MM.1S (cell line): ENCODE measurements around the gene PCBP4.

Source experiments
- DNase-seq: peaks from one replicate; pipeline ENCODE4 v3.0.0-alpha.2; 2015
- H2AFZ ChIP-seq: fragments of 300-600 bp; sonication (generic); 2 replicates; pipeline ENCODE4 v1.6.0; 2016; ENCODE audit warnings: antibody characterized with exemption, low read length
- H3F3A ChIP-seq: fragments of 300-600 bp; sonication (generic); 2 replicates; pipeline ENCODE4 v1.6.1; 2016; ENCODE audit warnings: mild to moderate bottlenecking, antibody characterized with exemption, low read length, moderate library complexity, mixed read lengths; ENCODE audit not compliant: insufficient read depth
- H3K27ac ChIP-seq: fragments of 300-600 bp; sonication (generic); 2 replicates; pipeline ENCODE4 v1.5.1; 2016; ENCODE audit warnings: mild to moderate bottlenecking, low read length
- H3K27me3 ChIP-seq: fragments of 300-600 bp; sonication (generic); replicated peaks from 2 replicates; pipeline ENCODE4 v1.6.0; 2016; ENCODE audit warnings: low read length; ENCODE audit not compliant: insufficient read depth
- H3K36me3 ChIP-seq: fragments of 300-600 bp; sonication (generic); replicated peaks from 2 replicates; pipeline ENCODE4 v1.6.1; 2016; ENCODE audit warnings: mild to moderate bottlenecking, low read length, mixed read lengths; ENCODE audit not compliant: insufficient read depth
- H3K4me1 ChIP-seq: fragments of 300-600 bp; sonication (generic); 2 replicates; pipeline ENCODE4 v1.6.1; 2016; ENCODE audit warnings: low read length, mixed read lengths
- H3K4me2 ChIP-seq: fragments of 300-600 bp; sonication (generic); 2 replicates; pipeline ENCODE4 v1.6.0; 2016; ENCODE audit warnings: low read depth, low read length
- H3K4me3 ChIP-seq: fragments of 300-600 bp; sonication (generic); 2 replicates; pipeline ENCODE4 v1.5.1; 2016; ENCODE audit warnings: low read length, mixed read lengths
- H3K79me2 ChIP-seq: fragments of 300-600 bp; sonication (generic); 2 replicates; pipeline ENCODE4 v1.6.1; 2016; ENCODE audit warnings: mixed run types, low read length, mixed read lengths
- H3K9ac ChIP-seq: fragments of 300-600 bp; sonication (generic); 2 replicates; pipeline ENCODE4 v1.6.1; 2016; ENCODE audit warnings: low read length, mixed read lengths
- H3K9me2 ChIP-seq: fragments of 300-600 bp; sonication (generic); replicated peaks from 2 replicates; pipeline ENCODE4 v1.6.1; 2016; ENCODE audit warnings: mild to moderate bottlenecking, low read length, mixed read lengths; ENCODE audit not compliant: insufficient read depth
- H3K9me3 ChIP-seq: fragments of 300-600 bp; sonication (generic); replicated peaks from 2 replicates; pipeline ENCODE4 v1.6.1; 2016; ENCODE audit warnings: mild to moderate bottlenecking, low read length, mixed read lengths; ENCODE audit not compliant: insufficient read depth
- H4K20me1 ChIP-seq: fragments of 300-600 bp; sonication (generic); 2 replicates; pipeline ENCODE4 v1.6.1; 2016; ENCODE audit warnings: mild to moderate bottlenecking, low read length, moderate library complexity, mixed read lengths; ENCODE audit not compliant: insufficient read depth
- EZH2 ChIP-seq: fragments of 300-600 bp; sonication (generic); optimal IDR thresholded peaks from 2 replicates; pipeline ENCODE3; 2017; ENCODE audit warnings: low read depth, mild to moderate bottlenecking, antibody characterized with exemption, low read length, mixed read lengths
- EZH2phosphoT487 ChIP-seq: fragments of 300-600 bp; sonication (generic); IDR thresholded peaks from 2 replicates; pipeline ENCODE4 v1.6.1; 2018; ENCODE audit warnings: antibody characterized with exemption, low read length
- TF ChIP-seq, protein P1 (sequence below): fragments of 300-600 bp; sonication (generic); IDR thresholded peaks from 2 replicates; pipeline ENCODE4 v1.5.1; 2016; ENCODE audit warnings: antibody characterized with exemption, low read length, mixed read lengths

The PCBP4 gene

DNA sequence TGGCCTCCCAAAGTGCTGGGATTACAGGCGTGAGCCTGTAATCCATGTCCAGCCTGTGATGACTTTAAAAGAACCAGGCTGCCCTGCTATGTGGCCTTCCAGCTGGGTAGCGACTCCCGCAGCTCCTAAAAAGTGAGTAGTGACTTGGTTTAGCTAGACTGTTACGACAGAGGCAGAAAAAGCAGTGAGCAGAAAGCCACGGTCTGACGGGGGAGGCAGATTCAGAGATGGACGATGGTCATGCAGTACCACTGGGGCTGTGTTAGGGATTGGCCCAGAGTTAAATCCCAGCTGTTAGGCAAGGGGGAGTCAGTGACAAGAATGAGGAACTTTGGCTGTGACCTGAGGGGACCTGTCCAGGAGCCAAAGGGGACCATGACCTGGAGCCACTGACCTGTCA is 31.5 kb upstream of the PCBP4 start:
- Histone ChIP-seq H3K9me2 (no peaks in the 10 kb centered on the region), H4K20me1 (no peaks in the 10 kb centered on the region), H3F3A (peaks cover 16% of the 10 kb centered on the region), H3K4me3 (no peak overlapping the region), H3K4me2 (no peak overlapping the region), H3K9ac (no peak overlapping the region), H3K27me3 (peaks cover 12% of the 10 kb centered on the region; the same call in 1 of the 2 replicates), H3K79me2 (peaks cover 19% of the 10 kb centered on the region), H3K4me1 (peaks cover 8% of the 10 kb centered on the region), H3K36me3 (peaks cover 10% of the 10 kb centered on the region; the same call in 1 of the 2 replicates), H3K27ac (no peak overlapping the region), H3K9me3 (no peaks in the 10 kb centered on the region), H2AFZ (no peak overlapping the region)
- DNase-seq = no peak
- TF ChIP-seq, protein P1, sequence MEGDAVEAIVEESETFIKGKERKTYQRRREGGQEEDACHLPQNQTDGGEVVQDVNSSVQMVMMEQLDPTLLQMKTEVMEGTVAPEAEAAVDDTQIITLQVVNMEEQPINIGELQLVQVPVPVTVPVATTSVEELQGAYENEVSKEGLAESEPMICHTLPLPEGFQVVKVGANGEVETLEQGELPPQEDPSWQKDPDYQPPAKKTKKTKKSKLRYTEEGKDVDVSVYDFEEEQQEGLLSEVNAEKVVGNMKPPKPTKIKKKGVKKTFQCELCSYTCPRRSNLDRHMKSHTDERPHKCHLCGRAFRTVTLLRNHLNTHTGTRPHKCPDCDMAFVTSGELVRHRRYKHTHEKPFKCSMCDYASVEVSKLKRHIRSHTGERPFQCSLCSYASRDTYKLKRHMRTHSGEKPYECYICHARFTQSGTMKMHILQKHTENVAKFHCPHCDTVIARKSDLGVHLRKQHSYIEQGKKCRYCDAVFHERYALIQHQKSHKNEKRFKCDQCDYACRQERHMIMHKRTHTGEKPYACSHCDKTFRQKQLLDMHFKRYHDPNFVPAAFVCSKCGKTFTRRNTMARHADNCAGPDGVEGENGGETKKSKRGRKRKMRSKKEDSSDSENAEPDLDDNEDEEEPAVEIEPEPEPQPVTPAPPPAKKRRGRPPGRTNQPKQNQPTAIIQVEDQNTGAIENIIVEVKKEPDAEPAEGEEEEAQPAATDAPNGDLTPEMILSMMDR = no peak
- TF ChIP-seq EZH2 (no peak), EZH2phosphoT487 (no peak)

DNA sequence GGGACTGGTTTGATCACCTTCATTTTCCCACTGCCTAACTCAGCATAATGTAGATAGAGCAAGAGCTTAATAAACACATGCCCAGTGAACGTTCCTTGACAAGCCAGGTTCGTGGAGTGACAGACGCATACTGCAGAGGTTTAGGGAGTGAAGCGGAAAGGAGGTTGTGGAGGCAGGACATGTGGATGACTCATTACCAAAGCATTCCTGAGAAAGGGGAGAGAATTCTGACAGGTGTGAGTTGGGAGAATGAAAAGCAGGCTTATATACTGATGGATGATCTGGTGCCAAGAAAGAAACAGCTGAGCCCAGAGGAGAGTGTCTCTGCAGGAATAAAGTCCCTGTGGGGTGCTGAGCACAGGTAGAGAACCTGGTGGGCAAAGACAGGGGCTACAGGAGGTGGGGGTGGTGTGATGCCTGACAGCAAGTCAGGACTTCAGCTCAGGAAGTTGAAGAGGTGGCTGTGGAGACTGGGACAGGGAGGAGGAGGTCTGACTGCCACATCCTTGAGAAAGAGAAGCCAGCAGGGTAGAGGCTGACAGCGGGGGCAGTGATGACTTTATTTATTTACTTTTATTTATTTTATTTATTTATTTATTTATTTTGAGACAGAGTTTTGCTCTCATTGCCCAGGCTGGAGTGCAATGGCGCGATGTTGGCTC is 30.8 kb upstream of the PCBP4 start:
- TF ChIP-seq, protein P1 = no peak
- TF ChIP-seq EZH2 = no peak
- TF ChIP-seq EZH2phosphoT487 = no peak
- Histone ChIP-seq H3K4me1 (peaks cover 8% of the 10 kb centered on the region), H3K9ac (no peak overlapping the region), H3K36me3 (peaks cover 10% of the 10 kb centered on the region; the same call in 1 of the 2 replicates), H2AFZ (no peak overlapping the region), H3K9me2 (no peaks in the 10 kb centered on the region), H3K4me3 (no peak overlapping the region), H3K27me3 (peaks cover 12% of the 10 kb centered on the region; the same call in 1 of the 2 replicates), H3K79me2 (peaks cover 23% of the 10 kb centered on the region), H4K20me1 (no peaks in the 10 kb centered on the region), H3K27ac (no peak overlapping the region), H3K4me2 (no peak overlapping the region), H3F3A (peaks cover 16% of the 10 kb centered on the region), H3K9me3 (no peaks in the 10 kb centered on the region)
- no peak for DNase-seq

DNA sequence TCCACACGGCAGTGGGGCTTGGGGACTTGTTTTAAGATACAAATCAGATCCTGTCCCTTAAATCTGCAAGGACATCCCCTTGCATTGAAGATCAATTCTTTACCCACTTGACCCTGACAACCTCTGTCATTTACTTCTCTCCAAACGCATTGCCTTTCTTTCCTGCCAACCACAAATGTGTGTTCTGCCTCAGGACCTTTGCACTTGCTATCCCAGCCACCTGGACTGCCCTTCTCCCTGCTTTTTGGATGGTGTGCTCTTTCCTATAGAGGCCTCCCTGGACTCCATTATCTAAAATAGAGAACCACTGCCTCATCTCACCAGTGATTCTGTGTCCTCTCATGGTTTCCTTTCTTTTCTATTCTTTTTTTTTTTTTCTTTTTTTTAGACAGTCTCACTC is 29.9 kb upstream of the PCBP4 start:
- no peaks in the 10 kb centered on the region for H3K9me2 ChIP-seq
- H3K4me3 ChIP-seq = no peak overlapping the region
- H3K9me3 ChIP-seq = no peaks in the 10 kb centered on the region
- no peak overlapping the region for H2AFZ ChIP-seq
- no peak for DNase-seq
- no peak for TF ChIP-seq EZH2
- TF ChIP-seq, protein P1 = no peak
- no peak for TF ChIP-seq EZH2phosphoT487
- H3K4me1 ChIP-seq = peaks cover 8% of the 10 kb centered on the region
- H3K4me2 ChIP-seq = no peak overlapping the region
- H3K79me2 ChIP-seq = peaks cover 30% of the 10 kb centered on the region
- peaks cover 10% of the 10 kb centered on the region; the same call in 1 of the 2 replicates for H3K36me3 ChIP-seq
- H3K27ac ChIP-seq = no peak overlapping the region
- no peak overlapping the region for H3K9ac ChIP-seq
- H3K27me3 ChIP-seq = peaks cover 10% of the 10 kb centered on the region; the same call in 1 of the 2 replicates
- H3F3A ChIP-seq = peaks cover 23% of the 10 kb centered on the region
- no peaks in the 10 kb centered on the region for H4K20me1 ChIP-seq
